ENCODE results near the gene EMILIN2.

DNA sequence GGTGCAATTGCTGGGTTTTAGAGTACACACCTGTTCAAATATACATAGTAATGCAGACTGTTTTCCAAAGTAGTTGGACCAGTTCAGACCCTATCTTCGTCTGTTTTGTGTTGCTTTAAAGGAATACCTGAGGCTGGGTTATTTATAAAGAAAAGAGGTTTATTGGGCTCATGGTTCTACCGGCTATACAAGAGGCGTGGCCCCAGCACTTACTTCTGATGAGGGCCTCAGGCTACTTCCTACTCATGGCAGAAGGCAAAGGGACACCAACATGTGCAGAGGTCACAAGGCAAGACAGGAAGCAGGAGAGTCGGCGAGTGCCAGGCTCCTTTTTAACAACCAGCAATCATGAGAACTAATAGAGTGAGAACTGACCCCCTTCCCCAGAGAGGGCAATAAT is 21.9 kb upstream of the EMILIN2 start:
- TF ChIP-seq SP1 (IDR thresholded peaks at IDR 0.05), result no peak
- TF ChIP-seq FOXA1 (IDR thresholded peaks at IDR 0.05), result no peak
- no peak for TF ChIP-seq ELF4 (IDR thresholded peaks at IDR 0.05)
- no peak for TF ChIP-seq FOXM1 (IDR thresholded peaks at IDR 0.05; ENCODE audit: borderline replicate concordance)
- TF ChIP-seq ARNT (IDR thresholded peaks at IDR 0.05), result no peak
